ENCODE data around the gene LPCAT3.

LPCAT3 gene

GRCh38 chr12:7016958-7017571 lies 1.2 kb downstream of the LPCAT3 start:
- DNase-seq (ENCODE audit: low read depth in 1 of 2, low spot score in 1 of 2) = peak in 1 of 2 experiments; percentile 4
- Histone ChIP-seq H3K27me3 (ENCODE audit: insufficient read depth, poor library complexity, severe bottlenecking) (no peaks in the 10 kb centered on the region), H3K27ac (replicated peaks) (no peak overlapping the region), H3K4me3 (replicated peaks; ENCODE audit: insufficient read depth, low read length) (peak overlapping the region; percentile 96)
- TF ChIP-seq, protein P1, sequence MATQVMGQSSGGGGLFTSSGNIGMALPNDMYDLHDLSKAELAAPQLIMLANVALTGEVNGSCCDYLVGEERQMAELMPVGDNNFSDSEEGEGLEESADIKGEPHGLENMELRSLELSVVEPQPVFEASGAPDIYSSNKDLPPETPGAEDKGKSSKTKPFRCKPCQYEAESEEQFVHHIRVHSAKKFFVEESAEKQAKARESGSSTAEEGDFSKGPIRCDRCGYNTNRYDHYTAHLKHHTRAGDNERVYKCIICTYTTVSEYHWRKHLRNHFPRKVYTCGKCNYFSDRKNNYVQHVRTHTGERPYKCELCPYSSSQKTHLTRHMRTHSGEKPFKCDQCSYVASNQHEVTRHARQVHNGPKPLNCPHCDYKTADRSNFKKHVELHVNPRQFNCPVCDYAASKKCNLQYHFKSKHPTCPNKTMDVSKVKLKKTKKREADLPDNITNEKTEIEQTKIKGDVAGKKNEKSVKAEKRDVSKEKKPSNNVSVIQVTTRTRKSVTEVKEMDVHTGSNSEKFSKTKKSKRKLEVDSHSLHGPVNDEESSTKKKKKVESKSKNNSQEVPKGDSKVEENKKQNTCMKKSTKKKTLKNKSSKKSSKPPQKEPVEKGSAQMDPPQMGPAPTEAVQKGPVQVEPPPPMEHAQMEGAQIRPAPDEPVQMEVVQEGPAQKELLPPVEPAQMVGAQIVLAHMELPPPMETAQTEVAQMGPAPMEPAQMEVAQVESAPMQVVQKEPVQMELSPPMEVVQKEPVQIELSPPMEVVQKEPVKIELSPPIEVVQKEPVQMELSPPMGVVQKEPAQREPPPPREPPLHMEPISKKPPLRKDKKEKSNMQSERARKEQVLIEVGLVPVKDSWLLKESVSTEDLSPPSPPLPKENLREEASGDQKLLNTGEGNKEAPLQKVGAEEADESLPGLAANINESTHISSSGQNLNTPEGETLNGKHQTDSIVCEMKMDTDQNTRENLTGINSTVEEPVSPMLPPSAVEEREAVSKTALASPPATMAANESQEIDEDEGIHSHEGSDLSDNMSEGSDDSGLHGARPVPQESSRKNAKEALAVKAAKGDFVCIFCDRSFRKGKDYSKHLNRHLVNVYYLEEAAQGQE (IDR thresholded peaks at IDR 0.05; ENCODE audit: insufficient replicate concordance, low read depth) = no peak
- TF ChIP-seq SPI1 (IDR thresholded peaks at IDR 0.05; ENCODE audit: borderline replicate concordance, low read depth) (no peak), POLR2AphosphoS5 (IDR thresholded peaks at IDR 0.05; ENCODE audit: low read depth) (no peak), GABPA (IDR thresholded peaks at IDR 0.05; ENCODE audit: low read depth) (no peak)
- TF ChIP-seq, protein P2, sequence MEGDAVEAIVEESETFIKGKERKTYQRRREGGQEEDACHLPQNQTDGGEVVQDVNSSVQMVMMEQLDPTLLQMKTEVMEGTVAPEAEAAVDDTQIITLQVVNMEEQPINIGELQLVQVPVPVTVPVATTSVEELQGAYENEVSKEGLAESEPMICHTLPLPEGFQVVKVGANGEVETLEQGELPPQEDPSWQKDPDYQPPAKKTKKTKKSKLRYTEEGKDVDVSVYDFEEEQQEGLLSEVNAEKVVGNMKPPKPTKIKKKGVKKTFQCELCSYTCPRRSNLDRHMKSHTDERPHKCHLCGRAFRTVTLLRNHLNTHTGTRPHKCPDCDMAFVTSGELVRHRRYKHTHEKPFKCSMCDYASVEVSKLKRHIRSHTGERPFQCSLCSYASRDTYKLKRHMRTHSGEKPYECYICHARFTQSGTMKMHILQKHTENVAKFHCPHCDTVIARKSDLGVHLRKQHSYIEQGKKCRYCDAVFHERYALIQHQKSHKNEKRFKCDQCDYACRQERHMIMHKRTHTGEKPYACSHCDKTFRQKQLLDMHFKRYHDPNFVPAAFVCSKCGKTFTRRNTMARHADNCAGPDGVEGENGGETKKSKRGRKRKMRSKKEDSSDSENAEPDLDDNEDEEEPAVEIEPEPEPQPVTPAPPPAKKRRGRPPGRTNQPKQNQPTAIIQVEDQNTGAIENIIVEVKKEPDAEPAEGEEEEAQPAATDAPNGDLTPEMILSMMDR (IDR thresholded peaks at IDR 0.05; ENCODE audit: insufficient read depth, low read length) = no peak

DNA sequence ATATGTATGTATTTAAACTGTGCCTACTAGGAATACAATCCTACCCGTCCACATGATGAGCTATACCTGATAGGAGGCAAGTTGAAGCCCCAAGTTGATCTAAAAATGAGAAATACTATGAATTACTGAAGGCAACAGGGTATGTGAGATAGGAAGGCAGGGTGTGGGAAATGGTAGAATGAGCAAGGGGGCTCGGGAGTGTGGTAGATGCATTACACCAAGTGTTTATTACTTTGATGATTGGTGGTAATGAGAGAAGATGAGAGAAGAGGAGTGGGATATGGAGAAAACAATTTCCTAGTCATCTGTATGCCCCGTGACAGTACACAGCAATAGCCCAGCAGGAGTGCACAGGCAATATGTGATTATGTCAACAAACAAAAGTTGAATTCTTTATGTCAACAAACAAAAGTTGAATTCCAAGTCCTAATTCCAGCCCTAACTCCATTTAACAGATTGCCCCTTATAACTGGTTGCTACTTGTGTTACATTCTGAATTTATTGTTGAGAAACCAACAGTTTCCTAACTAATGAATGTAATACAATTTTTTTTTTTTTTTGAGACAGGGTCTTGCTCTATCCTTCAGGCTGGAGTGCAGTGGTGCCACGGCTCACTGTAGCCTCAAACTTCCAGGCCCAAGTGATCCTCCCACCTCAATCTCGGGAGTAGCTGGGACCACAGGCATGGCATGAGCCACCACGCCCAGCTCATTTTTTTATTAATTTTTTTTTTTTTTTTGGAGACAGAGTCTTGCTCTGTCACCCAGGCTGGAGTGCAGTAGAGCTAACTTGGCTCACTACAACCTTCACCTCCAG lies 2.5 kb downstream of the LPCAT3 start:
- TF ChIP-seq SPI1 (IDR thresholded peaks at IDR 0.05; ENCODE audit: borderline replicate concordance, low read depth) (no peak), GABPA (IDR thresholded peaks at IDR 0.05; ENCODE audit: low read depth) (no peak), POLR2AphosphoS5 (IDR thresholded peaks at IDR 0.05; ENCODE audit: low read depth) (no peak)
- TF ChIP-seq, protein P1 (IDR thresholded peaks at IDR 0.05; ENCODE audit: insufficient replicate concordance, low read depth) = no peak
- TF ChIP-seq, protein P2 (IDR thresholded peaks at IDR 0.05; ENCODE audit: insufficient read depth, low read length) = no peak
- no peak overlapping the region for H3K27ac ChIP-seq (replicated peaks)
- H3K27me3 ChIP-seq (ENCODE audit: insufficient read depth, poor library complexity, severe bottlenecking) = no peaks in the 10 kb centered on the region
- no peak for DNase-seq (ENCODE audit: low read depth in 1 of 2, low spot score in 1 of 2)
- no peak overlapping the region for H3K4me3 ChIP-seq (replicated peaks; ENCODE audit: insufficient read depth, low read length)

- Histone ChIP-seq H3K4me3 (replicated peaks; ENCODE audit: insufficient read depth, low read length) (no peak overlapping the region), H3K27me3 (ENCODE audit: insufficient read depth, poor library complexity, severe bottlenecking) (no peaks in the 10 kb centered on the region), H3K27ac (replicated peaks) (no peak overlapping the region)
- no peak for DNase-seq (ENCODE audit: low read depth in 1 of 2, low spot score in 1 of 2)
- TF ChIP-seq, protein P1 (IDR thresholded peaks at IDR 0.05; ENCODE audit: insufficient replicate concordance, low read depth) = no peak
- no peak for TF ChIP-seq POLR2AphosphoS5 (IDR thresholded peaks at IDR 0.05; ENCODE audit: low read depth)
- TF ChIP-seq SPI1 (IDR thresholded peaks at IDR 0.05; ENCODE audit: borderline replicate concordance, low read depth) = no peak
- TF ChIP-seq, protein P2 (IDR thresholded peaks at IDR 0.05; ENCODE audit: insufficient read depth, low read length) = no peak
- TF ChIP-seq GABPA (IDR thresholded peaks at IDR 0.05; ENCODE audit: low read depth) = no peak
Measured at GRCh38 chr12:7013101-7013500, 5.2 kb downstream of the LPCAT3 start.

Data from HL-60 (cell line).